ENCODE measurements around the gene C2orf66.

The C2orf66 gene

DNA sequence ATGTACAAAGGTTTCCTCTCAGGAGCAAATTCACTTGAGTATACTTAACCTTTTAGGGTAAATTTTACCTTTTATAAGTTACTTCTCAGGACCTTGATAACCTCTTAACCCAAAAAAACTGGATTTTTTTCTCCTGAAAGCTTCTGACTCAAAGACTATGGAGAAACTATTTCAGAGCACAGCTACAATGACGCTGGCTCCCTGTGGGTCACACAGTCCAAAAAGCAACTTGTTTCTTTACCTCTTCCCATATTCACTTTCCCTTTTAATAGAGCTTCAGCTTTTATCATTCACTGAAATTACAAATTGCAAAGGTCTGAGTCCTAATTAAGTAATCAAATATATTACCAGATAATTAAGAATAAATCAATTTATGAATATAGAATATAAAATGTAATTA is 42.1 kb downstream of the C2orf66 start:
- H3K4me3 ChIP-seq (ENCODE audit: low read depth, low read length), result no peak overlapping the region
- TF ChIP-seq, protein P1, sequence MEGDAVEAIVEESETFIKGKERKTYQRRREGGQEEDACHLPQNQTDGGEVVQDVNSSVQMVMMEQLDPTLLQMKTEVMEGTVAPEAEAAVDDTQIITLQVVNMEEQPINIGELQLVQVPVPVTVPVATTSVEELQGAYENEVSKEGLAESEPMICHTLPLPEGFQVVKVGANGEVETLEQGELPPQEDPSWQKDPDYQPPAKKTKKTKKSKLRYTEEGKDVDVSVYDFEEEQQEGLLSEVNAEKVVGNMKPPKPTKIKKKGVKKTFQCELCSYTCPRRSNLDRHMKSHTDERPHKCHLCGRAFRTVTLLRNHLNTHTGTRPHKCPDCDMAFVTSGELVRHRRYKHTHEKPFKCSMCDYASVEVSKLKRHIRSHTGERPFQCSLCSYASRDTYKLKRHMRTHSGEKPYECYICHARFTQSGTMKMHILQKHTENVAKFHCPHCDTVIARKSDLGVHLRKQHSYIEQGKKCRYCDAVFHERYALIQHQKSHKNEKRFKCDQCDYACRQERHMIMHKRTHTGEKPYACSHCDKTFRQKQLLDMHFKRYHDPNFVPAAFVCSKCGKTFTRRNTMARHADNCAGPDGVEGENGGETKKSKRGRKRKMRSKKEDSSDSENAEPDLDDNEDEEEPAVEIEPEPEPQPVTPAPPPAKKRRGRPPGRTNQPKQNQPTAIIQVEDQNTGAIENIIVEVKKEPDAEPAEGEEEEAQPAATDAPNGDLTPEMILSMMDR (IDR thresholded peaks at IDR 0.05; ENCODE audit: borderline replicate concordance, insufficient read depth, low read depth, low read length), result no peak

GRCh38 chr2:196759378-196759706 is 49.8 kb downstream of the C2orf66 start:
- TF ChIP-seq, protein P1 (IDR thresholded peaks at IDR 0.05; ENCODE audit: borderline replicate concordance, insufficient read depth, low read depth, low read length), result no peak
- no peak overlapping the region for H3K4me3 ChIP-seq (ENCODE audit: low read depth, low read length)

- TF ChIP-seq, protein P1 (IDR thresholded peaks at IDR 0.05; ENCODE audit: borderline replicate concordance, insufficient read depth, low read depth, low read length), result no peak
- no peak overlapping the region for H3K4me3 ChIP-seq (ENCODE audit: low read depth, low read length)
Observed at GRCh38 chr2:196758474-196759377, 50.4 kb downstream of the C2orf66 start.

Measured in GM12875 (cell line).